HepG2 (cell line): Measurements from ENCODE around the gene KRT38. TPM values are rescaled to one million over a fixed set of nuclear protein-coding genes. Genes with fewer than 3 reads are reported as not detected.

Experiments used
- ATAC-seq: fragments of 200-7000 bp; cut with Tn5 transposase; 3 replicates; pipeline ENCODE4 v1.9.1; 2020; ENCODE audit warnings: mild to moderate bottlenecking, moderate library complexity
- BruUV-seq: library from RNA; stranded (reverse); fragments of 400-500 nt; replicated peaks from 2 replicates; lab custom pipeline; 2021; lab: Mats Ljungman, UMichigan
- CTCF ChIA-PET: fragments of 300-600 bp; formaldehyde crosslinking; extraction: SDS; loops from one replicate; lab custom pipeline; 2021; ENCODE audit warnings: low total read pairs, inconsistent platforms, low intra/inter-chr PET ratio; lab: Yijun Ruan, JAX
- POLR2A ChIA-PET: fragments of 350-600 bp; sonication (Branson Sonifier 250); formaldehyde crosslinking; loops from one replicate; lab custom pipeline; 2020; ENCODE audit warnings: antibody characterized with exemption, inconsistent platforms; lab: Yijun Ruan, JAX
- DNase-seq: peaks from one replicate; pipeline ENCODE4 v3.0.0-alpha.2; 2015; ENCODE audit warnings: low spot score
- FAIRE-seq: peaks from 3 replicates; lab custom pipeline; 2011; peaks lifted over from hg19 to GRCh38; lab: Jason Lieb, UNC
- H2AFZ ChIP-seq: one replicate; pipeline ENCODE4 v1.6.1; 2011; ENCODE audit warnings: low read length, inconsistent platforms
- H3K27ac ChIP-seq: fragments of 300-600 bp; 3 replicates; pipeline ENCODE4 v1.8.0; 2011; ENCODE audit warnings: mixed run types, mild to moderate bottlenecking, mixed read lengths, low read length, inconsistent platforms; ENCODE audit not compliant: insufficient read depth; ENCODE audit errors: extremely low read length
- H3K27me3 ChIP-seq, 2 experiments: fragments of 200-600 bp in 1 of 2; 2 replicates in 1 of 2; 3 replicates in 1 of 2; pipeline versions ENCODE4 v1.6.0 to v1.8.0; 2011; ENCODE audit warnings: low read length in 2 of 2, mild to moderate bottlenecking in 2 of 2, moderate library complexity in 2 of 2, inconsistent platforms in 1 of 2; ENCODE audit not compliant: insufficient read depth in 2 of 2, control insufficient read depth in 1 of 2
- H3K36me3 ChIP-seq, 2 experiments: fragments of 200-600 bp in 1 of 2; replicated peaks in 1 of 2; 2 replicates in 1 of 2; 3 replicates in 1 of 2; pipeline versions ENCODE4 v1.5.1 to v1.8.0; 2011; ENCODE audit warnings: low read length in 2 of 2, inconsistent platforms in 1 of 2; ENCODE audit not compliant: insufficient read depth in 2 of 2, control insufficient read depth in 1 of 2
- H3K4me1 ChIP-seq: 2 replicates; pipeline ENCODE4 v1.5.1; 2012; ENCODE audit warnings: low read length, inconsistent platforms; ENCODE audit not compliant: insufficient read depth
- H3K4me2 ChIP-seq: 2 replicates; pipeline ENCODE4 v1.6.0; 2011; ENCODE audit warnings: low read depth, low read length, inconsistent platforms
- H3K4me3 ChIP-seq, 3 experiments: fragments of 200-600 bp in 1 of 3; sonication (generic), shearing (Covaris generic) in 1 of 3; replicated peaks in 1 of 3; 2 replicates each; pipeline ENCODE4 v1.5.1; 2011 to 2016; ENCODE audit warnings: low read length in 3 of 3, inconsistent platforms in 2 of 3, low read depth in 2 of 3, mild to moderate bottlenecking in 2 of 3, control low read depth in 1 of 3, mixed read lengths in 1 of 3; ENCODE audit not compliant: insufficient read depth in 1 of 3
- H3K79me2 ChIP-seq: one replicate; pipeline ENCODE4 v1.6.1; 2011; ENCODE audit warnings: low read length, inconsistent platforms; ENCODE audit not compliant: insufficient read depth
- H3K9ac ChIP-seq: 2 replicates; pipeline ENCODE4 v1.6.0; 2011; ENCODE audit warnings: mild to moderate bottlenecking, low read depth, low read length, inconsistent platforms; ENCODE audit not compliant: insufficient read depth
- H3K9me3 ChIP-seq: 2 replicates; pipeline ENCODE4 v1.5.1; 2012; ENCODE audit warnings: mild to moderate bottlenecking, low read length
- H4K20me1 ChIP-seq: 2 replicates; pipeline ENCODE4 v1.6.0; 2011; ENCODE audit warnings: inconsistent platforms, mild to moderate bottlenecking, low read length, moderate library complexity; ENCODE audit not compliant: insufficient read depth
- CTCF ChIP-seq: sonication (generic); formaldehyde crosslinking; IDR thresholded peaks from 2 replicates; pipeline ENCODE4 v1.5.0; 2020; ENCODE audit warnings: mild to moderate bottlenecking, missing genetic modification reagents, moderate library complexity
- DNMT1 ChIP-seq: sonication (generic); formaldehyde crosslinking; IDR thresholded peaks from 2 replicates; pipeline ENCODE4 v1.5.1; 2020; ENCODE audit warnings: mild to moderate bottlenecking, missing genetic modification reagents
- ETS1 ChIP-seq: sonication (generic); formaldehyde crosslinking; IDR thresholded peaks from 2 replicates; pipeline ENCODE4 v1.4.0; 2020; ENCODE audit warnings: missing genetic modification reagents
- HMGXB4 ChIP-seq, 2 experiments: sonication (generic) in 1 of 2; formaldehyde crosslinking in 1 of 2; IDR thresholded peaks; 2 replicates each; pipeline versions ENCODE4 v1.4.0 to v1.6.1; 2018 to 2020; ENCODE audit warnings: missing genetic modification reagents in 2 of 2, borderline replicate concordance in 1 of 2, low read depth in 1 of 2, mild to moderate bottlenecking in 1 of 2, missing biosample characterization in 1 of 2
- LRRFIP1 ChIP-seq: sonication (generic); formaldehyde crosslinking; conservative IDR thresholded peaks from 2 replicates; pipeline ENCODE4 v1.4.0; 2020; ENCODE audit warnings: missing genetic modification reagents
- MTERF4 ChIP-seq: sonication (generic); formaldehyde crosslinking; IDR thresholded peaks from 2 replicates; pipeline ENCODE4 v1.8.0; 2023; ENCODE audit warnings: mild to moderate bottlenecking, missing genetic modification reagents
- RAD21 ChIP-seq: fragments of 450-650 bp; formaldehyde crosslinking; IDR thresholded peaks from 2 replicates; pipeline ENCODE4 v1.5.0; 2020; ENCODE audit warnings: mild to moderate bottlenecking
- SMC3 ChIP-seq: IDR thresholded peaks from 2 replicates; pipeline ENCODE4 v1.6.1; 2011; ENCODE audit warnings: low read length, improper control_type of control experiment
- SRF ChIP-seq: IDR thresholded peaks from 2 replicates; pipeline ENCODE4 v1.6.1; 2011; ENCODE audit warnings: mild to moderate bottlenecking, low read depth, low read length, moderate library complexity
- STAG1 ChIP-seq: sonication (generic); formaldehyde crosslinking; IDR thresholded peaks from 2 replicates; pipeline ENCODE4 v1.4.0; 2020; ENCODE audit warnings: missing genetic modification reagents
- XRCC5 ChIP-seq: fragments of 200-400 bp; formaldehyde crosslinking; optimal IDR thresholded peaks from 2 replicates; pipeline ENCODE3; 2017; ENCODE audit warnings: mild to moderate bottlenecking, low read length
- ZEB1 ChIP-seq: IDR thresholded peaks from 2 replicates; pipeline ENCODE4 v1.6.1; 2012; ENCODE audit warnings: mild to moderate bottlenecking, low read depth, inconsistent platforms; ENCODE audit not compliant: insufficient replicate concordance
- ZNF292 ChIP-seq: sonication (generic); formaldehyde crosslinking; IDR thresholded peaks from 2 replicates; pipeline ENCODE4 v1.8.1; 2022; ENCODE audit warnings: mild to moderate bottlenecking, low read depth, missing genetic modification reagents, borderline replicate concordance
- ZNF839 ChIP-seq: sonication (generic); formaldehyde crosslinking; IDR thresholded peaks from 2 replicates; pipeline ENCODE4 v1.4.0; 2020; ENCODE audit warnings: missing genetic modification reagents, mild to moderate bottlenecking, borderline replicate concordance
- WGBS: methylation state at CpG from one replicate; pipeline ENCODE4 v1.1.6; 2017; ENCODE audit warnings: low lambda C conversion rate; 5-methylcytosine and 5-hydroxymethylcytosine counted together
- in situ Hi-C: cut with HindIII; loops from 2 replicates; pipeline ENCODE4 v1.10.0; 2017; ENCODE audit warnings: low pct_unique_long_range_greater_than_20kb; ENCODE audit not compliant: extremely low pct_ligation_motif_present
- intact Hi-C: fragments of 100-400 bp; cut with micrococcal nuclease; formaldehyde crosslinking; loops from one replicate; pipeline ENCODE4 v1.10.0; 2022; ENCODE audit not compliant: unreplicated experiment
- polyA plus RNA-seq, 8 experiments: library from polyadenylated mRNA; depleted of rRNA in 3 of 8; stranded (reverse) in 7 of 8; unstranded in 1 of 8; fragments of >200 nt; fragmentation: Illumina TruSeq in 4 of 8; extraction: Trizol in 4 of 8; gene quantifications; 2 replicates each; pipeline versions ENCODE4 v1.2.1 to v1.2.3, GENCODE V29; 2011 to 2016; ENCODE audit warnings: low read depth in 4 of 8, missing spikeins in 1 of 8, mixed read lengths in 1 of 8; ENCODE audit not compliant: insufficient read depth in 1 of 8
- total RNA-seq, 5 experiments: library from RNA; depleted of rRNA; stranded (reverse); fragments of >200 nt; fragmentation: Illumina TruSeq; extraction: Trizol; gene quantifications; 2 replicates each; pipeline ENCODE4 v1.2.3, GENCODE V29; 2016; ENCODE audit warnings: low read depth in 1 of 5

Gene KRT38
- total and polyA plus RNA-seq, 2 of the 13 experiments (the other 11 are each of a cell fraction or from before 2014, with no cell fraction given) = not detected

GRCh38 chr17:41417576-41418015 lies 23.2 kb downstream of the KRT38 start:
- DNase-seq (peak; percentile 30), ATAC-seq (peak; percentile 69)
- Histone ChIP-seq H3K4me2 (no peak overlapping the region), H3K27ac (no peak overlapping the region), H2AFZ (no peak overlapping the region)
- no TSS peak for BruUV-seq
- TF ChIP-seq XRCC5 (peak; percentile 67), STAG1 (CRISPR knock-in tag) (peak; percentile 35; the same call in 1 of the 2 replicates), DNMT1 (peak; percentile 25; the same call in 1 of the 2 replicates), MTERF4 (0 out of 2 replicates have a peak, but pooled peaks have one; percentile 3), ETS1 (CRISPR knock-in tag) (no peak), LRRFIP1 (no peak), CTCF (CRISPR knock-in tag) (peak; percentile 58), SMC3 (peak; percentile 38; the same call in 1 of the 2 replicates), ZNF292 (no peak), ZEB1 (peak; percentile 90), RAD21 (CRISPR knock-in tag) (peak; percentile 21; the same call in 1 of the 2 replicates), ZNF839 (no peak), HMGXB4 (CRISPR knock-in tag; IDR thresholded peaks at IDR 0.05; ENCODE audit: borderline replicate concordance in 1 of 2, low read depth in 1 of 2) (0 out of 4 replicates have a peak, but pooled peaks of 1 of the 2 experiments have one; percentile 14), SRF (no peak)
- TF ChIP-seq, all 625 proteins: peak for 9
- H3K4me3 ChIP-seq = no peak overlapping the region
- no peaks in the 10 kb centered on the region for H3K27me3 ChIP-seq
- no peak for FAIRE-seq
- H3K36me3 ChIP-seq = no peaks in the 10 kb centered on the region
- CTCF ChIA-PET = no interaction called here
- H3K9ac ChIP-seq = peak overlapping the region; percentile 32; the same call in 1 of the 2 replicates
- H3K79me2 ChIP-seq = no peaks in the 10 kb centered on the region
- peaks cover 62% of the 10 kb centered on the region for H3K4me1 ChIP-seq
- in situ Hi-C loops (no loop called here), intact Hi-C loops (loop anchor here (5.0 to 10.0 kb wide), 2 partner anchors 117 to 250 kb away; no protein-coding TSS in a partner anchor)
- WGBS = 35% methylated on average over 4 of the region's 4 CpGs
- POLR2A ChIA-PET = interaction anchor here (1.0 to 1.1 kb wide), 2 partner anchors 13 to 14 kb away, joined by 3 to 5 read pairs; no protein-coding TSS in a partner anchor
- H3K9me3 ChIP-seq = no peaks in the 10 kb centered on the region
- no peaks in the 10 kb centered on the region for H4K20me1 ChIP-seq
